Activated T-cell treated with anti-CD3 and anti-CD28 coated beads, Interleukin-2, amount 50 U/mL, for 72 hours (primary cell): ENCODE data around the gene CENPVL2. TPM values are rescaled to one million over a fixed set of nuclear protein-coding genes. Genes with fewer than 3 reads are reported as not detected.
"Not testable (repeated sequence)": the region's sequence is repeated elsewhere in the genome, so short reads cannot be mapped to it uniquely, and the experiment has no call there.

Experiments used
- ATAC-seq, 2 donors: fragments of 150-1000 bp; cut with Tn5 transposase; replicated peaks in 1 of 2; 2 replicates each; pipeline ENCODE4 v1.10.0; 2021; ENCODE audit warnings: moderate library complexity in 2 of 2, mild to moderate bottlenecking in 1 of 2
- DNase-seq, 2 donors: peaks; one replicate each; pipeline ENCODE4 v3.0.0; 2021 to 2022; ENCODE audit warnings: mixed read lengths in 1 of 2
- H3K27ac Mint-ChIP-seq: one replicate; pipeline ENCODE4 v1.8.0; 2022; ENCODE audit warnings: mild to moderate bottlenecking, moderate library complexity, mixed read lengths
- H3K27me3 Mint-ChIP-seq: one replicate; pipeline ENCODE4 v1.8.0; 2022; ENCODE audit warnings: low read depth, mixed read lengths
- H3K36me3 Mint-ChIP-seq, 2 donors: one replicate each; pipeline ENCODE4 v1.8.0; 2022; ENCODE audit warnings: mixed read lengths in 2 of 2, mild to moderate bottlenecking in 1 of 2; ENCODE audit not compliant: insufficient read depth in 2 of 2
- H3K4me1 Mint-ChIP-seq: one replicate; pipeline ENCODE4 v1.8.0; 2022; ENCODE audit warnings: low read depth, mixed read lengths
- H3K4me3 Mint-ChIP-seq, 2 donors: one replicate each; pipeline ENCODE4 v1.8.0; 2022; ENCODE audit warnings: mild to moderate bottlenecking in 2 of 2, mixed read lengths in 2 of 2, moderate library complexity in 2 of 2
- H3K9me3 Mint-ChIP-seq, 2 donors: one replicate each; pipeline ENCODE4 v1.8.0; 2022; ENCODE audit warnings: mixed read lengths in 2 of 2
- total RNA-seq, 2 donors: library from RNA; stranded (reverse); gene quantifications; one replicate each; pipeline ENCODE4 v1.2.3, GENCODE V29; 2022

Gene CENPVL2
- not detected for total RNA-seq

GRCh38 chrX:51682720-51683062, at the start of gene CENPVL2:
TSS of gene CENPVL2 (minus strand) at chrX:51682831. CDS start at chrX:51682831, 0 bp downstream.
- peak; percentile 9 to 43 for ATAC-seq
- H3K36me3 Mint-ChIP-seq, H3K4me1 Mint-ChIP-seq, H3K27me3 Mint-ChIP-seq, DNase-seq, H3K4me3 Mint-ChIP-seq, H3K9me3 Mint-ChIP-seq, H3K27ac Mint-ChIP-seq: not testable (repeated sequence)

GRCh38 chrX:51728202-51728601, 45.6 kb upstream of the CENPVL2 start:
- no peaks in the 10 kb centered on the region for H3K36me3 Mint-ChIP-seq
- no peak overlapping the region for H3K27ac Mint-ChIP-seq
- ATAC-seq, result no peak
- no peak for DNase-seq
- H3K4me3 Mint-ChIP-seq, result no peak overlapping the region
- peaks cover 14% of the 10 kb centered on the region for H3K27me3 Mint-ChIP-seq
- no peaks in the 10 kb centered on the region for H3K4me1 Mint-ChIP-seq
- no peaks in the 10 kb centered on the region for H3K9me3 Mint-ChIP-seq

- not testable (repeated sequence) for H3K27me3 Mint-ChIP-seq, H3K27ac Mint-ChIP-seq, DNase-seq, H3K4me1 Mint-ChIP-seq, H3K4me3 Mint-ChIP-seq, H3K36me3 Mint-ChIP-seq, H3K9me3 Mint-ChIP-seq
- ATAC-seq, result peak; percentile 65 to 77
Measured at GRCh38 chrX:51712943-51713647, 30.5 kb upstream of the CENPVL2 start.

GRCh38 chrX:51710277-51711164, 27.9 kb upstream of the CENPVL2 start, which contains the start of gene CENPVL1:
TSS of gene CENPVL1 (plus strand) at chrX:51710512. CDS start at chrX:51710512, 0 bp downstream.
- not testable (repeated sequence) for H3K4me3 Mint-ChIP-seq, H3K27ac Mint-ChIP-seq, H3K4me1 Mint-ChIP-seq, H3K27me3 Mint-ChIP-seq, DNase-seq, H3K36me3 Mint-ChIP-seq, H3K9me3 Mint-ChIP-seq
- peak in 1 of 2 donors; percentile 25 for ATAC-seq

GRCh38 chrX:51697397-51697796, 14.8 kb upstream of the CENPVL2 start:
- H3K27ac Mint-ChIP-seq, result no peak overlapping the region
- peaks cover 49% of the 10 kb centered on the region for H3K27me3 Mint-ChIP-seq
- H3K4me1 Mint-ChIP-seq, result no peaks in the 10 kb centered on the region
- DNase-seq (no peak), ATAC-seq (no peak)
- H3K36me3 Mint-ChIP-seq, result no peaks in the 10 kb centered on the region
- no peaks in the 10 kb centered on the region for H3K9me3 Mint-ChIP-seq
- no peak overlapping the region for H3K4me3 Mint-ChIP-seq

- no peaks in the 10 kb centered on the region for H3K36me3 Mint-ChIP-seq
- no peaks in the 10 kb centered on the region for H3K4me1 Mint-ChIP-seq
- ATAC-seq, result no peak
- no peak overlapping the region for H3K27ac Mint-ChIP-seq
- DNase-seq, result no peak
- peaks cover 40% of the 10 kb centered on the region for H3K27me3 Mint-ChIP-seq
- no peaks in the 10 kb centered on the region for H3K9me3 Mint-ChIP-seq
- H3K4me3 Mint-ChIP-seq, result no peak overlapping the region
Measured at GRCh38 chrX:51694254-51694653, 11.6 kb upstream of the CENPVL2 start.

GRCh38 chrX:51681808-51682719, 567 bp downstream of the CENPVL2 start:
- H3K27me3 Mint-ChIP-seq, H3K9me3 Mint-ChIP-seq, H3K27ac Mint-ChIP-seq, H3K4me3 Mint-ChIP-seq, H3K4me1 Mint-ChIP-seq, DNase-seq, H3K36me3 Mint-ChIP-seq: not testable (repeated sequence)
- peak; percentile 32 for ATAC-seq

- ATAC-seq, result peak; percentile 70 to 84
- H3K27ac Mint-ChIP-seq, DNase-seq, H3K9me3 Mint-ChIP-seq, H3K27me3 Mint-ChIP-seq, H3K4me1 Mint-ChIP-seq, H3K36me3 Mint-ChIP-seq, H3K4me3 Mint-ChIP-seq: not testable (repeated sequence)
Measured at GRCh38 chrX:51679689-51680433, 2.8 kb downstream of the CENPVL2 start.

- peak overlapping the region; percentile 44 to 83 for H3K4me3 Mint-ChIP-seq
- no peak for DNase-seq
Measured at GRCh38 chrX:51665981-51666380, 16.6 kb downstream of the CENPVL2 start.

GRCh38 chrX:51643377-51643776, 39.3 kb downstream of the CENPVL2 start:
- DNase-seq, result no peak

More at GRCh38 chrX:51665981-51666380, 16.6 kb downstream of the CENPVL2 start:
- Mint-ChIP-seq H3K36me3 (no peaks in the 10 kb centered on the region), H3K27me3 (peaks cover 41% of the 10 kb centered on the region), H3K9me3 (no peaks in the 10 kb centered on the region), H3K27ac (no peak overlapping the region), H3K4me1 (peaks cover 6% of the 10 kb centered on the region)
- ATAC-seq, result no peak

GRCh38 chrX:51641421-51642021, 41.1 kb downstream of the CENPVL2 start:
- no peak overlapping the region for H3K4me3 Mint-ChIP-seq
- no peak overlapping the region for H3K27ac Mint-ChIP-seq
- DNase-seq, result peak; percentile 3 to 5
- no peaks in the 10 kb centered on the region for H3K36me3 Mint-ChIP-seq
- H3K9me3 Mint-ChIP-seq, result no peaks in the 10 kb centered on the region
- no peaks in the 10 kb centered on the region for H3K4me1 Mint-ChIP-seq
- H3K27me3 Mint-ChIP-seq, result peaks cover 52% of the 10 kb centered on the region
- ATAC-seq, result peak in 1 of 2 donors; percentile 33

More at GRCh38 chrX:51643377-51643776, 39.3 kb downstream of the CENPVL2 start:
- Mint-ChIP-seq H3K27ac (no peak overlapping the region), H3K4me1 (no peaks in the 10 kb centered on the region), H3K36me3 (no peaks in the 10 kb centered on the region), H3K9me3 (no peaks in the 10 kb centered on the region), H3K27me3 (peaks cover 51% of the 10 kb centered on the region), H3K4me3 (no peak overlapping the region)
- ATAC-seq, result no peak

- peaks cover 61% of the 10 kb centered on the region for H3K27me3 Mint-ChIP-seq
- H3K27ac Mint-ChIP-seq, result not testable (repeated sequence)
Measured at GRCh38 chrX:51636511-51636910, 46.1 kb downstream of the CENPVL2 start.

More at GRCh38 chrX:51636511-51636910, 46.1 kb downstream of the CENPVL2 start:
- not testable (repeated sequence) for ATAC-seq, H3K9me3 Mint-ChIP-seq, H3K4me3 Mint-ChIP-seq, H3K4me1 Mint-ChIP-seq, H3K36me3 Mint-ChIP-seq, DNase-seq
